HEK293 (cell line): ENCODE results near the gene GJA1.

Experiments used
- CTCF ChIA-PET: fragments of 350-600 bp; formaldehyde crosslinking; extraction: SDS; loops from one replicate; lab custom pipeline; 2021; ENCODE audit warnings: antibody characterized with exemption; lab: Yijun Ruan, JAX
- POLR2A ChIA-PET: fragments of 300-600 bp; formaldehyde crosslinking; extraction: SDS; loops from one replicate; lab custom pipeline; 2020; ENCODE audit warnings: antibody characterized with exemption, inconsistent platforms; lab: Yijun Ruan, JAX
- H3K27ac ChIP-seq: fragments of 200-500 bp; sonication (Bioruptor generic); 2 replicates; pipeline ENCODE4 v1.5.1; 2014; ENCODE audit warnings: low read depth, low read length, control low read depth, inconsistent platforms; ENCODE audit errors: extremely low read depth
- H3K36me3 ChIP-seq, 2 experiments: fragments of 200-500 bp in 1 of 2; sonication (Bioruptor generic) in 1 of 2; 1 replicate in 1 of 2; 2 replicates in 1 of 2; pipeline ENCODE4 v1.5.1; 2014 to 2017; ENCODE audit warnings: inconsistent platforms in 2 of 2, low read length in 2 of 2; ENCODE audit not compliant: control insufficient read depth in 2 of 2, insufficient read depth in 1 of 2
- H3K4me1 ChIP-seq: fragments of 200-500 bp; sonication (Bioruptor generic); 2 replicates; pipeline ENCODE4 v1.5.1; 2014; ENCODE audit warnings: mild to moderate bottlenecking, low read length, inconsistent platforms; ENCODE audit not compliant: control insufficient read depth, insufficient read depth
- H3K4me3 ChIP-seq: 2 replicates; pipeline ENCODE4 v1.5.1; 2011; ENCODE audit warnings: low read depth, mild to moderate bottlenecking, control low read depth, low read length, moderate library complexity
- H3K9me3 ChIP-seq: fragments of 200-500 bp; sonication (Bioruptor generic); 2 replicates; pipeline ENCODE4 v1.5.1; 2014; ENCODE audit warnings: low read depth, low read length, inconsistent platforms; ENCODE audit not compliant: control insufficient read depth, insufficient read depth
- GLI4 ChIP-seq: fragments of 450-650 bp; formaldehyde crosslinking; IDR thresholded peaks from 2 replicates; pipeline ENCODE4 v1.5.1; 2016; ENCODE audit warnings: missing biosample characterization, missing genetic modification characterization
- IKZF3 ChIP-seq: fragments of 450-650 bp; IDR thresholded peaks from 2 replicates; pipeline ENCODE4 v1.5.0; 2018; ENCODE audit warnings: missing biosample characterization, mild to moderate bottlenecking, missing genetic modification characterization, moderate library complexity
- KLF8 ChIP-seq: fragments of 450-650 bp; formaldehyde crosslinking; IDR thresholded peaks from 2 replicates; pipeline ENCODE4 v1.5.1; 2016; ENCODE audit warnings: missing biosample characterization, missing genetic modification characterization
- MYNN ChIP-seq: fragments of 450-650 bp; formaldehyde crosslinking; IDR thresholded peaks from 2 replicates; pipeline ENCODE4 v1.5.1; 2016; ENCODE audit warnings: missing biosample characterization, missing genetic modification characterization, borderline replicate concordance
- PRDM2 ChIP-seq: fragments of 450-650 bp; formaldehyde crosslinking; IDR thresholded peaks from 2 replicates; pipeline ENCODE4 v1.5.1; 2016; ENCODE audit warnings: missing biosample characterization, missing genetic modification characterization, borderline replicate concordance
- SCRT2 ChIP-seq: fragments of 450-650 bp; formaldehyde crosslinking; IDR thresholded peaks from 2 replicates; pipeline ENCODE4 v1.5.1; 2016; ENCODE audit warnings: missing biosample characterization, missing genetic modification characterization
- SP2 ChIP-seq: fragments of 450-650 bp; formaldehyde crosslinking; IDR thresholded peaks from 2 replicates; pipeline ENCODE4 v1.5.1; 2016; ENCODE audit warnings: missing biosample characterization, missing genetic modification characterization
- ZNF121 ChIP-seq: fragments of 450-650 bp; formaldehyde crosslinking; IDR thresholded peaks from 2 replicates; pipeline ENCODE4 v1.5.1; 2016; ENCODE audit warnings: missing biosample characterization, missing genetic modification characterization
- ZNF155 ChIP-seq: fragments of 450-650 bp; formaldehyde crosslinking; IDR thresholded peaks from 2 replicates; pipeline ENCODE4 v1.5.1; 2016; ENCODE audit warnings: missing biosample characterization, missing genetic modification characterization
- ZNF184 ChIP-seq: fragments of 450-650 bp; IDR thresholded peaks from 2 replicates; pipeline ENCODE4 v1.5.1; 2018; ENCODE audit warnings: missing biosample characterization, mild to moderate bottlenecking, missing genetic modification characterization
- ZNF2 ChIP-seq: fragments of 450-650 bp; formaldehyde crosslinking; IDR thresholded peaks from 2 replicates; pipeline ENCODE4 v1.5.1; 2016; ENCODE audit warnings: missing biosample characterization, missing genetic modification characterization
- ZNF26 ChIP-seq: fragments of 450-650 bp; formaldehyde crosslinking; IDR thresholded peaks from 2 replicates; pipeline ENCODE4 v1.5.1; 2016; ENCODE audit warnings: missing biosample characterization, missing genetic modification characterization
- ZNF292 ChIP-seq: fragments of 450-650 bp; formaldehyde crosslinking; IDR thresholded peaks from 2 replicates; pipeline ENCODE4 v1.5.1; 2016; ENCODE audit warnings: low read depth, missing biosample characterization, missing genetic modification characterization, borderline replicate concordance
- ZNF398 ChIP-seq: fragments of 450-650 bp; formaldehyde crosslinking; IDR thresholded peaks from 2 replicates; pipeline ENCODE4 v1.5.1; 2017; ENCODE audit warnings: missing biosample characterization, missing genetic modification characterization
- ZNF510 ChIP-seq: fragments of 450-650 bp; formaldehyde crosslinking; IDR thresholded peaks from 2 replicates; pipeline ENCODE4 v1.5.1; 2018; ENCODE audit warnings: mild to moderate bottlenecking, missing genetic modification characterization, missing biosample characterization; ENCODE audit not compliant: insufficient replicate concordance
- ZNF580 ChIP-seq: fragments of 450-650 bp; formaldehyde crosslinking; IDR thresholded peaks from 2 replicates; pipeline ENCODE4 v1.5.1; 2016; ENCODE audit warnings: missing biosample characterization, missing genetic modification characterization
- ZNF585B ChIP-seq: fragments of 450-650 bp; formaldehyde crosslinking; IDR thresholded peaks from 2 replicates; pipeline ENCODE4 v1.5.1; 2016; ENCODE audit warnings: missing biosample characterization, missing genetic modification characterization
- ZNF629 ChIP-seq: fragments of 450-650 bp; formaldehyde crosslinking; IDR thresholded peaks from 2 replicates; pipeline ENCODE4 v1.5.1; 2017; ENCODE audit warnings: missing biosample characterization, missing genetic modification characterization

GJA1 gene

GRCh38 chr6:121480099-121480713, 44.8 kb downstream of the GJA1 start:
- ChIA-PET POLR2A (no interaction called here), CTCF (interaction anchor here (0.6 to 0.7 kb wide), 2 partner anchors 32 to 1736 kb away, joined by 3 read pairs; no protein-coding TSS in a partner anchor)
- Histone ChIP-seq H3K9me3 (no peaks in the 10 kb centered on the region), H3K4me1 (peaks cover 2% of the 10 kb centered on the region; the same call in 1 of the 2 replicates), H3K4me3 (no peak overlapping the region), H3K27ac (no peak overlapping the region), H3K36me3 (no peaks in the 10 kb centered on the region)
- no peak for TF ChIP-seq ZNF398 (tag by site-specific recombination)
- TF ChIP-seq IKZF3 (tag by site-specific recombination), result no peak
- TF ChIP-seq MYNN, result no peak
- no peak for TF ChIP-seq ZNF121 (tag by site-specific recombination)
- no peak for TF ChIP-seq ZNF629 (tag by site-specific recombination)
- TF ChIP-seq ZNF2 (tag by site-specific recombination), result no peak
- TF ChIP-seq SP2 (tag by site-specific recombination), result no peak
- no peak for TF ChIP-seq ZNF26 (tag by site-specific recombination)
- TF ChIP-seq PRDM2 (tag by site-specific recombination), result no peak
- TF ChIP-seq ZNF580 (tag by site-specific recombination), result no peak
- no peak for TF ChIP-seq ZNF292 (tag by site-specific recombination)
- no peak for TF ChIP-seq SCRT2 (tag by site-specific recombination)
- no peak for TF ChIP-seq KLF8 (tag by site-specific recombination)
- no peak for TF ChIP-seq ZNF184 (tag by site-specific recombination)
- no peak for TF ChIP-seq GLI4 (tag by site-specific recombination)
- TF ChIP-seq ZNF155 (tag by site-specific recombination), result no peak
- TF ChIP-seq ZNF585B, result no peak
- TF ChIP-seq ZNF510, result no peak
